GM12878 (cell line): ENCODE data around the gene KRTAP26-1. TPM values are rescaled to one million over a fixed set of nuclear protein-coding genes. Genes with fewer than 3 reads are reported as not detected.

Experiments used
- ATAC-seq: fragments of 200-7000 bp; cut with Tn5 transposase; 3 replicates; pipeline ENCODE4 v1.9.1; 2020; ENCODE audit warnings: mild to moderate bottlenecking, moderate library complexity
- BruUV-seq: library from RNA; stranded (reverse); fragments of 400-500 nt; replicated peaks from 2 replicates; lab custom pipeline; 2021; lab: Mats Ljungman, UMichigan
- CTCF ChIA-PET: fragments of 300-600 bp; sonication (Branson Sonifier 250); formaldehyde crosslinking; extraction: SDS; loops from one replicate; lab custom pipeline; 2021; ENCODE audit warnings: inconsistent platforms; lab: Yijun Ruan, JAX
- POLR2A ChIA-PET: fragments of 350-600 bp; formaldehyde crosslinking; extraction: SDS; loops from one replicate; lab custom pipeline; 2021; ENCODE audit warnings: inconsistent platforms; lab: Charles Lee
- RAD21 ChIA-PET: fragments of 300-600 bp; sonication (Branson Sonifier 250); formaldehyde crosslinking; loops from one replicate; lab custom pipeline; 2023; ENCODE audit warnings: antibody characterized with exemption; ENCODE audit not compliant: unreplicated experiment; lab: Charles Lee
- SMC1A ChIA-PET: fragments of 300-600 bp; sonication (Branson Sonifier 250); formaldehyde crosslinking; loops from one replicate; lab custom pipeline; 2023; ENCODE audit not compliant: unreplicated experiment, uncharacterized antibody; lab: Charles Lee
- DNase-seq: peaks from one replicate; pipeline ENCODE4 v3.0.0-alpha.2; 2011; ENCODE audit warnings: low read depth, low spot score
- FAIRE-seq: peaks from 3 replicates; lab custom pipeline; 2011; peaks lifted over from hg19 to GRCh38; lab: Jason Lieb, UNC
- H2AFZ ChIP-seq: 2 replicates; pipeline ENCODE4 v1.6.0; 2011; ENCODE audit warnings: low read depth, low read length, control low read depth; ENCODE audit not compliant: control insufficient read depth
- H3K27ac ChIP-seq: 2 replicates; pipeline ENCODE4 v1.5.1; 2011; ENCODE audit warnings: control low read depth; ENCODE audit not compliant: control insufficient read depth, insufficient read depth
- H3K27me3 ChIP-seq, 2 experiments: replicated peaks in 1 of 2; 2 replicates each; pipeline versions ENCODE4 v1.6.0 to v1.6.1; 2011; ENCODE audit warnings: low read length in 1 of 2; ENCODE audit not compliant: control insufficient read depth in 2 of 2, insufficient read depth in 2 of 2
- H3K36me3 ChIP-seq, 2 experiments: 2 replicates each; pipeline ENCODE4 v1.5.1; 2011; ENCODE audit warnings: low read length in 1 of 2; ENCODE audit not compliant: control insufficient read depth in 2 of 2, insufficient read depth in 2 of 2
- H3K4me1 ChIP-seq: 2 replicates; pipeline ENCODE4 v1.6.1; 2011; ENCODE audit warnings: mild to moderate bottlenecking, low read length, moderate library complexity, mixed read lengths; ENCODE audit not compliant: control insufficient read depth, insufficient read depth
- H3K4me2 ChIP-seq: 2 replicates; pipeline ENCODE4 v1.6.0; 2011; ENCODE audit warnings: control low read depth; ENCODE audit not compliant: control insufficient read depth, insufficient read depth
- H3K4me3 ChIP-seq: fragments of 200-600 bp; sonication (generic); 2 replicates; pipeline ENCODE4 v1.5.1; 2016
- H3K79me2 ChIP-seq: 2 replicates; pipeline ENCODE4 v1.6.0; 2011; ENCODE audit warnings: low read length; ENCODE audit not compliant: control insufficient read depth, insufficient read depth
- H3K9ac ChIP-seq: 2 replicates; pipeline ENCODE4 v1.8.0; 2011; ENCODE audit warnings: low read length, control low read depth, mixed read lengths; ENCODE audit not compliant: control insufficient read depth, insufficient read depth
- H3K9me3 ChIP-seq: replicated peaks from 3 replicates; pipeline ENCODE4 v1.5.1; 2011; ENCODE audit warnings: mild to moderate bottlenecking, low read length; ENCODE audit not compliant: control insufficient read depth, insufficient read depth
- H4K20me1 ChIP-seq: 2 replicates; pipeline ENCODE4 v1.6.0; 2011; ENCODE audit not compliant: control insufficient read depth, insufficient read depth
- CREB1 ChIP-seq: IDR thresholded peaks from 2 replicates; pipeline ENCODE4 v1.6.1; 2012; ENCODE audit warnings: low read depth, mild to moderate bottlenecking, inconsistent platforms
- FOXM1 ChIP-seq: IDR thresholded peaks from 2 replicates; pipeline ENCODE4 v1.6.1; 2012; ENCODE audit warnings: low read depth, mild to moderate bottlenecking, inconsistent platforms, low read length, moderate library complexity
- PAX5 ChIP-seq: IDR thresholded peaks from 2 replicates; pipeline ENCODE4 v1.6.1; 2011; ENCODE audit warnings: low read depth, low read length, borderline replicate concordance
- RBBP5 ChIP-seq: fragments of 200-600 bp; sonication (generic); conservative IDR thresholded peaks from 2 replicates; pipeline ENCODE4 v1.6.1; 2016
- SMARCA5 ChIP-seq: fragments of 450-650 bp; IDR thresholded peaks from 2 replicates; pipeline ENCODE4 v1.6.1; 2017; ENCODE audit warnings: mild to moderate bottlenecking
- ZNF207 ChIP-seq: fragments of 450-650 bp; IDR thresholded peaks from 2 replicates; pipeline ENCODE4 v1.6.1; 2014; ENCODE audit warnings: antibody characterized with exemption, mild to moderate bottlenecking, borderline replicate concordance
- ZNF217 ChIP-seq: fragments of 450-650 bp; IDR thresholded peaks from 2 replicates; pipeline ENCODE4 v1.6.1; 2017; ENCODE audit warnings: antibody characterized with exemption, mild to moderate bottlenecking
- WGBS: methylation state at CpG from one replicate; pipeline ENCODE4 v1.1.6; 2016; ENCODE audit warnings: low lambda C conversion rate; ENCODE audit not compliant: insufficient replicate concordance, insufficient coverage; ENCODE audit errors: missing lambda C conversion rate; 5-methylcytosine and 5-hydroxymethylcytosine counted together
- in situ Hi-C: fragments of 300-500 bp; cut with MboI; formaldehyde crosslinking; loops from 9 replicates; pipeline ENCODE4 v1.14.3; 2018; ENCODE audit warnings: mixed read lengths
- intact Hi-C: fragments of 100-400 bp; cut with micrococcal nuclease; formaldehyde crosslinking; loops from one replicate; pipeline ENCODE4 v1.14.2; 2022; ENCODE audit not compliant: unreplicated experiment
- polyA plus RNA-seq, 11 experiments: library from polyadenylated mRNA; depleted of rRNA in 4 of 11; unstranded in 6 of 11; stranded (reverse) in 5 of 11; fragments of >200 nt; fragmentation: Nextera tagmentation in 4 of 11; fragmentation: Illumina TruSeq in 1 of 11; extraction: Ambion mirVana in 4 of 11; extraction: Trizol in 1 of 11; gene quantifications; 1 replicate in 1 of 11; 2 replicates in 10 of 11; pipeline versions ENCODE4 v1.2.1 to v1.2.3, GENCODE V29; 2011 to 2016; ENCODE audit warnings: inconsistent platforms in 2 of 11, missing spikeins in 2 of 11, low read depth in 1 of 11
- total RNA-seq, 4 experiments: library from RNA; depleted of rRNA in 3 of 4; stranded (reverse); fragments of >200 nt in 3 of 4; fragmentation: Illumina TruSeq in 1 of 4; extraction: Trizol in 1 of 4; gene quantifications; 2 replicates each; pipeline versions ENCODE4 v1.2.1 to v1.2.3, GENCODE V29; 2013 to 2021
- TF ChIP-seq, protein P1 (sequence below): fragments of 450-650 bp; formaldehyde crosslinking; IDR thresholded peaks from 2 replicates; pipeline ENCODE4 v1.5.0; 2022; ENCODE audit warnings: mild to moderate bottlenecking, missing genetic modification characterization
- TF ChIP-seq, protein P2 (sequence below): fragments of 450-650 bp; IDR thresholded peaks from 2 replicates; pipeline ENCODE4 v1.6.1; 2017; ENCODE audit warnings: mild to moderate bottlenecking
- TF ChIP-seq, protein P3 (sequence below): IDR thresholded peaks from 2 replicates; pipeline ENCODE4 v1.6.1; 2011; ENCODE audit warnings: borderline replicate concordance, low read depth, mild to moderate bottlenecking, moderate library complexity, low read length; ENCODE audit not compliant: insufficient read depth, poor library complexity, severe bottlenecking
- TF ChIP-seq, protein P4 (sequence below): fragments of 450-650 bp; IDR thresholded peaks from 2 replicates; pipeline ENCODE4 v1.6.1; 2016; ENCODE audit warnings: mild to moderate bottlenecking

The KRTAP26-1 gene
- total and polyA plus RNA-seq, 10 of the 15 experiments (the other 5 are each of a cell fraction or from before 2014, with no cell fraction given), result not detected

DNA sequence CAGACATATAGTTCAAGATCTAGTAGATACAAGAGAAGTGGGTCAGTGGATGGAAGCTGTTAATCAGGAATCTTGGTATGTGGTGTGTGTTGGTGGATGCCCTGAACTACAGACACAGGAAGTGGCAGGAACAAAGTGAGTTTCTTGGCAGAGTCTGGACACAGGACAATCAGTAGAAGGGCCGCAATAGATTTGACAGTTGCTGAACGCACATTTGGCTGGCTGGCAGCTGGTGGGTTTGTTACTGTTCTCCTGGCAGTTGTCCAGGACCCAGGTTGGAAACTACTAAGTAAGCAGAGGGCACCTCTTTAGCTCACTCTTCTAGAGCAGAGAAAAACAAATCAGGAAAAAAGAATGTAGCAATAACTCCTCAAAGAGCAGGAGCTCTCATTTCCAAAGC is 13.2 kb downstream of the KRTAP26-1 start:
- WGBS, result 58% methylated on average over 2 of the region's 2 CpGs
- in situ Hi-C loops (no loop called here), intact Hi-C loops (no loop called here)
- Histone ChIP-seq H3K36me3 (no peaks in the 10 kb centered on the region), H3K79me2 (no peaks in the 10 kb centered on the region), H3K27me3 (no peaks in the 10 kb centered on the region), H3K4me2 (no peak overlapping the region), H2AFZ (no peak overlapping the region), H3K4me1 (no peaks in the 10 kb centered on the region), H3K27ac (no peak overlapping the region), H4K20me1 (no peaks in the 10 kb centered on the region), H3K9me3 (no peaks in the 10 kb centered on the region), H3K9ac (no peak overlapping the region), H3K4me3 (no peak overlapping the region)
- FAIRE-seq (no peak), ATAC-seq (no peak), DNase-seq (no peak)
- BruUV-seq, result no TSS peak
- ChIA-PET SMC1A (no interaction called here), POLR2A (no interaction called here), CTCF (interaction anchor here (0.8 to 1.0 kb wide), 2 partner anchors 10 to 21 kb away, joined by 3 to 4 read pairs; no protein-coding TSS in a partner anchor), RAD21 (no interaction called here)
- TF ChIP-seq RBBP5, result no peak
- no peak for TF ChIP-seq FOXM1
- TF ChIP-seq, protein P1, sequence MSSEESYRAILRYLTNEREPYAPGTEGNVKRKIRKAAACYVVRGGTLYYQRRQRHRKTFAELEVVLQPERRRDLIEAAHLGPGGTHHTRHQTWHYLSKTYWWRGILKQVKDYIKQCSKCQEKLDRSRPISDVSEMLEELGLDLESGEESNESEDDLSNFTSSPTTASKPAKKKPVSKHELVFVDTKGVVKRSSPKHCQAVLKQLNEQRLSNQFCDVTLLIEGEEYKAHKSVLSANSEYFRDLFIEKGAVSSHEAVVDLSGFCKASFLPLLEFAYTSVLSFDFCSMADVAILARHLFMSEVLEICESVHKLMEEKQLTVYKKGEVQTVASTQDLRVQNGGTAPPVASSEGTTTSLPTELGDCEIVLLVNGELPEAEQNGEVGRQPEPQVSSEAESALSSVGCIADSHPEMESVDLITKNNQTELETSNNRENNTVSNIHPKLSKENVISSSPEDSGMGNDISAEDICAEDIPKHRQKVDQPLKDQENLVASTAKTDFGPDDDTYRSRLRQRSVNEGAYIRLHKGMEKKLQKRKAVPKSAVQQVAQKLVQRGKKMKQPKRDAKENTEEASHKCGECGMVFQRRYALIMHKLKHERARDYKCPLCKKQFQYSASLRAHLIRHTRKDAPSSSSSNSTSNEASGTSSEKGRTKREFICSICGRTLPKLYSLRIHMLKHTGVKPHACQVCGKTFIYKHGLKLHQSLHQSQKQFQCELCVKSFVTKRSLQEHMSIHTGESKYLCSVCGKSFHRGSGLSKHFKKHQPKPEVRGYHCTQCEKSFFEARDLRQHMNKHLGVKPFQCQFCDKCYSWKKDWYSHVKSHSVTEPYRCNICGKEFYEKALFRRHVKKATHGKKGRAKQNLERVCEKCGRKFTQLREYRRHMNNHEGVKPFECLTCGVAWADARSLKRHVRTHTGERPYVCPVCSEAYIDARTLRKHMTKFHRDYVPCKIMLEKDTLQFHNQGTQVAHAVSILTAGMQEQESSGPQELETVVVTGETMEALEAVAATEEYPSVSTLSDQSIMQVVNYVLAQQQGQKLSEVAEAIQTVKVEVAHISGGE (CRISPR knock-in tag), result no peak
- no peak for TF ChIP-seq ZNF217
- TF ChIP-seq, protein P2, sequence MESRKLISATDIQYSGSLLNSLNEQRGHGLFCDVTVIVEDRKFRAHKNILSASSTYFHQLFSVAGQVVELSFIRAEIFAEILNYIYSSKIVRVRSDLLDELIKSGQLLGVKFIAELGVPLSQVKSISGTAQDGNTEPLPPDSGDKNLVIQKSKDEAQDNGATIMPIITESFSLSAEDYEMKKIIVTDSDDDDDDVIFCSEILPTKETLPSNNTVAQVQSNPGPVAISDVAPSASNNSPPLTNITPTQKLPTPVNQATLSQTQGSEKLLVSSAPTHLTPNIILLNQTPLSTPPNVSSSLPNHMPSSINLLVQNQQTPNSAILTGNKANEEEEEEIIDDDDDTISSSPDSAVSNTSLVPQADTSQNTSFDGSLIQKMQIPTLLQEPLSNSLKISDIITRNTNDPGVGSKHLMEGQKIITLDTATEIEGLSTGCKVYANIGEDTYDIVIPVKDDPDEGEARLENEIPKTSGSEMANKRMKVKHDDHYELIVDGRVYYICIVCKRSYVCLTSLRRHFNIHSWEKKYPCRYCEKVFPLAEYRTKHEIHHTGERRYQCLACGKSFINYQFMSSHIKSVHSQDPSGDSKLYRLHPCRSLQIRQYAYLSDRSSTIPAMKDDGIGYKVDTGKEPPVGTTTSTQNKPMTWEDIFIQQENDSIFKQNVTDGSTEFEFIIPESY, result no peak
- TF ChIP-seq ZNF207, result no peak
- TF ChIP-seq CREB1, result no peak
- TF ChIP-seq PAX5, result no peak
- TF ChIP-seq SMARCA5, result no peak
- TF ChIP-seq, protein P3, sequence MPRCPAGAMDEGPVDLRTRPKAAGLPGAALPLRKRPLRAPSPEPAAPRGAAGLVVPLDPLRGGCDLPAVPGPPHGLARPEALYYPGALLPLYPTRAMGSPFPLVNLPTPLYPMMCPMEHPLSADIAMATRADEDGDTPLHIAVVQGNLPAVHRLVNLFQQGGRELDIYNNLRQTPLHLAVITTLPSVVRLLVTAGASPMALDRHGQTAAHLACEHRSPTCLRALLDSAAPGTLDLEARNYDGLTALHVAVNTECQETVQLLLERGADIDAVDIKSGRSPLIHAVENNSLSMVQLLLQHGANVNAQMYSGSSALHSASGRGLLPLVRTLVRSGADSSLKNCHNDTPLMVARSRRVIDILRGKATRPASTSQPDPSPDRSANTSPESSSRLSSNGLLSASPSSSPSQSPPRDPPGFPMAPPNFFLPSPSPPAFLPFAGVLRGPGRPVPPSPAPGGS, result no peak
- TF ChIP-seq, protein P4, sequence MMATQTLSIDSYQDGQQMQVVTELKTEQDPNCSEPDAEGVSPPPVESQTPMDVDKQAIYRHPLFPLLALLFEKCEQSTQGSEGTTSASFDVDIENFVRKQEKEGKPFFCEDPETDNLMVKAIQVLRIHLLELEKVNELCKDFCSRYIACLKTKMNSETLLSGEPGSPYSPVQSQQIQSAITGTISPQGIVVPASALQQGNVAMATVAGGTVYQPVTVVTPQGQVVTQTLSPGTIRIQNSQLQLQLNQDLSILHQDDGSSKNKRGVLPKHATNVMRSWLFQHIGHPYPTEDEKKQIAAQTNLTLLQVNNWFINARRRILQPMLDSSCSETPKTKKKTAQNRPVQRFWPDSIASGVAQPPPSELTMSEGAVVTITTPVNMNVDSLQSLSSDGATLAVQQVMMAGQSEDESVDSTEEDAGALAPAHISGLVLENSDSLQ, result no peak
